AG09319 (cell line): ENCODE measurements around the gene OSMR.
A peak's percentile ranks its signal among the peaks of the same experiment; 100 is the strongest.

Source experiments
- DNase-seq: peaks from one replicate; pipeline ENCODE4 v3.0.0-alpha.2; 2010; ENCODE audit warnings: low read depth; ENCODE audit errors: extremely low read depth
- CTCF ChIP-seq: IDR thresholded peaks from 2 replicates; pipeline ENCODE4 v1.5.1; 2011; ENCODE audit warnings: low read depth, mild to moderate bottlenecking, inconsistent platforms, low read length, moderate library complexity

Gene OSMR

GRCh38 chr5:38938973-38939372 lies 93.2 kb downstream of the OSMR start:
- no peak for DNase-seq
- TF ChIP-seq CTCF = no peak

- TF ChIP-seq CTCF = no peak
- no peak for DNase-seq
These were observed 94.5 kb downstream of the OSMR start for GRCh38 chr5:38940230-38940858.

- no peak for DNase-seq
- no peak for TF ChIP-seq CTCF
These were observed 96.1 kb downstream of the OSMR start for GRCh38 chr5:38941912-38942311.

GRCh38 chr5:38944282-38944681 lies 98.5 kb downstream of the OSMR start:
- DNase-seq = no peak
- no peak for TF ChIP-seq CTCF

GRCh38 chr5:38948501-38948900 lies 102.7 kb downstream of the OSMR start:
- peak; percentile 14 for DNase-seq
- no peak for TF ChIP-seq CTCF

GRCh38 chr5:38953426-38954012 lies 107.7 kb downstream of the OSMR start:
- DNase-seq = no peak
- TF ChIP-seq CTCF = no peak

GRCh38 chr5:38961691-38962090 lies 115.9 kb downstream of the OSMR start:
- DNase-seq = no peak
- TF ChIP-seq CTCF = no peak
